Suprapubic skin (tissue), 4 donors: ENCODE data around the gene FAAP100. TPM values are rescaled to one million over a fixed set of nuclear protein-coding genes. Genes with fewer than 3 reads are reported as not detected.

ENCODE experiments used
- DNase-seq, 2 donors: peaks; one replicate each; pipeline ENCODE4 v3.0.0-alpha.2; 2019; ENCODE audit warnings: low spot score in 2 of 2
- H3K27ac ChIP-seq: fragments of 200-600 bp; sonication (generic); one replicate; pipeline ENCODE4 v1.5.1; 2019
- H3K27me3 ChIP-seq: fragments of 200-600 bp; sonication (generic); one replicate; pipeline ENCODE4 v1.5.1; 2019
- H3K36me3 ChIP-seq: fragments of 200-600 bp; sonication (generic); one replicate; pipeline ENCODE4 v1.5.1; 2019
- H3K4me1 ChIP-seq: fragments of 200-600 bp; sonication (generic); one replicate; pipeline ENCODE4 v1.5.1; 2019
- H3K4me3 ChIP-seq: fragments of 200-600 bp; sonication (generic); one replicate; pipeline ENCODE4 v1.5.1; 2019; ENCODE audit warnings: mild to moderate bottlenecking
- H3K9me3 ChIP-seq: fragments of 200-600 bp; sonication (generic); one replicate; pipeline ENCODE4 v1.5.1; 2019
- EP300 ChIP-seq: sonication (generic); formaldehyde crosslinking; IDR thresholded peaks from one replicate; pipeline ENCODE4 v1.6.1; 2017; ENCODE audit warnings: antibody characterized with exemption
- POLR2A ChIP-seq, 2 donors: fragments of 450-650 bp; IDR thresholded peaks; one replicate each; pipeline ENCODE4 v1.6.1; 2017; ENCODE audit warnings: antibody characterized with exemption in 2 of 2, mild to moderate bottlenecking in 2 of 2, moderate library complexity in 2 of 2
- POLR2AphosphoS5 ChIP-seq, 3 donors: sonication (generic); formaldehyde crosslinking; IDR thresholded peaks; one replicate each; pipeline ENCODE4 v1.6.1; 2017; ENCODE audit warnings: antibody characterized with exemption in 3 of 3
- WGBS: methylation state at CpG from one replicate; pipeline ENCODE4 v1.1.5; 2018; 5-methylcytosine and 5-hydroxymethylcytosine counted together
- total RNA-seq, 4 donors: library from RNA; depleted of rRNA; stranded (reverse); fragments of >200 nt; gene quantifications; one replicate each; pipeline ENCODE4 v1.1.0, GENCODE V29; 2016
- TF ChIP-seq, protein P1 (sequence below), 2 donors: fragments of 200-600 bp in 1 of 2; fragments of 450-650 bp in 1 of 2; sonication (generic) in 1 of 2; IDR thresholded peaks; one replicate each; pipeline ENCODE4 v1.5.1; 2016 to 2019; ENCODE audit warnings: antibody characterized with exemption in 2 of 2, mild to moderate bottlenecking in 1 of 2, moderate library complexity in 1 of 2

FAAP100 gene
- total RNA-seq, 4 donors from 2014 or later, result 33.0 to 44.2 (median 37.7) TPM

DNA sequence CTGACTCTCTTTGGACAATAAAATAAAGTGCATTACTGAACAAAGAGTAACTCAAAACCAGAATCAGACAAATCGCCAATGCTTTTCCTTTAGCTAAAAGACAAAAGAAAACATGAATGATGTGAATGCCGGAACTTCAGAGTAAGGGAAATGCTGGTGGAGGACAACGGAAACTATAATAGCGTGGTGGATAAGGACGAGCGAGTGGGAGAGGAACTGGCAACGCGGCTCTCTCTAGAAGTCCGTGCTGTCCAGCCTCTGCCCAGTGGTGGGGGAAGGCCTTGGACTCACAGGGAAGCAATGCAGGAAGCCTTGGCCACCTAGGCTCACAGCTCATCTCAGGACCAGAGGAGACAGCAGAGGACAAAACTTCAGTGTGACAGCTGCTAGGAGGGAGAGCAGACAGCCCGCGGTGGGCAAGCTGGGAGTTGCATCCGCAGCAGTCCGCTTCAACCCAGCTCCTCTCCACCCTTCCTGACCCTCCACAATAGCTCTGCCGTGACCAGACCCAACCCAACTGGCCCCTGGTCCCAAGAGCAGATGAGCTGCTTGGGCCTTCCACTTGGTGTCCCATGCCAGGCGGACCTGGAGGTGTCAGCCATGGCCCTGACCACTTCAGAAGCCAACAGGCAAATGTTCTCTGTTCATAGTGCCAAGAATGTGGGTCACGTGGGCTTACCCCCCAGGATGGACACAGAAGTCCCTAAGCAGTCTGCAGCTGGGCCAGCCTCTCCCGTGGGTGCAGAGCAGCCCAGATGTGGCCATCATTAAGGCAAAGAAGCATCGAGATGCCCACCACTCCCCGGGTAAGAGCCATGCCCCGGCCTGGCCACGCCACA lies 5.3 kb upstream of the FAAP100 start:
- H3K36me3 ChIP-seq, result peaks cover 59% of the 10 kb centered on the region
- no peak for DNase-seq

DNA sequence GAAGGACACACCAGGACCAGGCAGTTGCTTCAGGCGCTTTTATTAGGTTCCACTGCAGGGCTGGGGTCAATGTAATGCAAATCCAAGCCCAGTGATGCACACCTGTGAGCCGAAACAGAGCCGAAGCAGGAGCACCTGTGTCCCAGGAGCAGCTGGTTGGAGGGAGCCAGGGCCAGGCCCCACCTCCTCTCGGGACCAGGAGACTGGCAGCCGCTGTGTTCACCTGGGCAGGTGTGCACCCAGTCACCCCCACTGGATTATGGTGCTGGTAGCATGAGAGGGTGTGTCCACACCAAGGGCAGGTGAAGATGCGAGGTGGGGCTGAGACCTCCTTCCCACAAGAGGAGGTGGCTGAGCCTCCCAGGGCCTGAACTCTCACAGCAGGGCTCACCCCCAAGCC lies 4.7 kb upstream of the FAAP100 start:
- no peak overlapping the region for H3K27ac ChIP-seq
- no peak for DNase-seq
- H3K27me3 ChIP-seq, result no peaks in the 10 kb centered on the region
- peaks cover 16% of the 10 kb centered on the region for H3K4me1 ChIP-seq
- peaks cover 53% of the 10 kb centered on the region for H3K36me3 ChIP-seq
- WGBS, result 77% methylated on average over 6 of the region's 6 CpGs
- TF ChIP-seq POLR2AphosphoS5 (IDR thresholded peaks at IDR 0.05), result no peak
- TF ChIP-seq, protein P1, sequence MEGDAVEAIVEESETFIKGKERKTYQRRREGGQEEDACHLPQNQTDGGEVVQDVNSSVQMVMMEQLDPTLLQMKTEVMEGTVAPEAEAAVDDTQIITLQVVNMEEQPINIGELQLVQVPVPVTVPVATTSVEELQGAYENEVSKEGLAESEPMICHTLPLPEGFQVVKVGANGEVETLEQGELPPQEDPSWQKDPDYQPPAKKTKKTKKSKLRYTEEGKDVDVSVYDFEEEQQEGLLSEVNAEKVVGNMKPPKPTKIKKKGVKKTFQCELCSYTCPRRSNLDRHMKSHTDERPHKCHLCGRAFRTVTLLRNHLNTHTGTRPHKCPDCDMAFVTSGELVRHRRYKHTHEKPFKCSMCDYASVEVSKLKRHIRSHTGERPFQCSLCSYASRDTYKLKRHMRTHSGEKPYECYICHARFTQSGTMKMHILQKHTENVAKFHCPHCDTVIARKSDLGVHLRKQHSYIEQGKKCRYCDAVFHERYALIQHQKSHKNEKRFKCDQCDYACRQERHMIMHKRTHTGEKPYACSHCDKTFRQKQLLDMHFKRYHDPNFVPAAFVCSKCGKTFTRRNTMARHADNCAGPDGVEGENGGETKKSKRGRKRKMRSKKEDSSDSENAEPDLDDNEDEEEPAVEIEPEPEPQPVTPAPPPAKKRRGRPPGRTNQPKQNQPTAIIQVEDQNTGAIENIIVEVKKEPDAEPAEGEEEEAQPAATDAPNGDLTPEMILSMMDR (IDR thresholded peaks at IDR 0.05), result no peak
- no peak for TF ChIP-seq POLR2A (IDR thresholded peaks at IDR 0.05)
- TF ChIP-seq EP300, result no peak
- no peak overlapping the region for H3K4me3 ChIP-seq
- H3K9me3 ChIP-seq, result no peaks in the 10 kb centered on the region

More for the DNA sequence above, 5.3 kb upstream of the FAAP100 start:
- TF ChIP-seq POLR2AphosphoS5 (IDR thresholded peaks at IDR 0.05) (no peak), POLR2A (IDR thresholded peaks at IDR 0.05) (no peak), EP300 (no peak)
- TF ChIP-seq, protein P1 (IDR thresholded peaks at IDR 0.05), result no peak
- H3K27me3 ChIP-seq, result no peaks in the 10 kb centered on the region
- 89% methylated on average over 15 of the region's 21 CpGs for WGBS
- H3K9me3 ChIP-seq, result no peaks in the 10 kb centered on the region
- H3K4me3 ChIP-seq, result no peak overlapping the region
- H3K27ac ChIP-seq, result no peak overlapping the region
- peaks cover 16% of the 10 kb centered on the region for H3K4me1 ChIP-seq

DNA sequence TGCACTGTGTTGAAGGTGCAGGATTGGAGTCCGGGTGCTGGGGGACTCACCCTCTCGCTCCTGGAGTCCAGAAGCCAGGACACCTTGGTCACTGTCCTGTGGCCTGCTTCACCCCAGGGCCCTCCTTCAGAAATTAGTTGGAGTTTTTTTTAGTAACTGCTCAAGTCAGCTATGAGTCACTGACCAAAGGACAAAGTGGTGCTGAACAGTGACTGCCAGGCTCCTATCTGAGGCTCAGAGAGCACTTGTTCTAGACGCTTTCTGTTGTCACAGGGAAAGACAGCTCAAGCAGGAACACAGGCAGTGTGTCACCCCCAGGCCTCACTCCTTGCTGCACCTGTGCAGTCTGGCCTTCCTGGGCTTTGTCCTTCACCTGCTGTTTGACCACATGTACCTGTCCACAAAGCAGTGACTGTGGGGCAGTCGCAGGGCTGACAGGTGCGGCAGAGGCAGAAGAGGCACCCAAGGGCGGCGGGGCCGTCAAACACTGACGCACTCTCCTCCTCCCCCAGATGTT lies 4.1 kb upstream of the FAAP100 start:
- WGBS, result 89% methylated on average over 7 of the region's 9 CpGs
- peaks cover 22% of the 10 kb centered on the region for H3K4me1 ChIP-seq
- no peak overlapping the region for H3K27ac ChIP-seq
- peaks cover 48% of the 10 kb centered on the region for H3K36me3 ChIP-seq
- no peak overlapping the region for H3K4me3 ChIP-seq
- H3K27me3 ChIP-seq, result no peaks in the 10 kb centered on the region
- no peak for DNase-seq
- TF ChIP-seq, protein P1 (IDR thresholded peaks at IDR 0.05), result no peak
- TF ChIP-seq POLR2A (IDR thresholded peaks at IDR 0.05), result no peak
- no peaks in the 10 kb centered on the region for H3K9me3 ChIP-seq

DNA sequence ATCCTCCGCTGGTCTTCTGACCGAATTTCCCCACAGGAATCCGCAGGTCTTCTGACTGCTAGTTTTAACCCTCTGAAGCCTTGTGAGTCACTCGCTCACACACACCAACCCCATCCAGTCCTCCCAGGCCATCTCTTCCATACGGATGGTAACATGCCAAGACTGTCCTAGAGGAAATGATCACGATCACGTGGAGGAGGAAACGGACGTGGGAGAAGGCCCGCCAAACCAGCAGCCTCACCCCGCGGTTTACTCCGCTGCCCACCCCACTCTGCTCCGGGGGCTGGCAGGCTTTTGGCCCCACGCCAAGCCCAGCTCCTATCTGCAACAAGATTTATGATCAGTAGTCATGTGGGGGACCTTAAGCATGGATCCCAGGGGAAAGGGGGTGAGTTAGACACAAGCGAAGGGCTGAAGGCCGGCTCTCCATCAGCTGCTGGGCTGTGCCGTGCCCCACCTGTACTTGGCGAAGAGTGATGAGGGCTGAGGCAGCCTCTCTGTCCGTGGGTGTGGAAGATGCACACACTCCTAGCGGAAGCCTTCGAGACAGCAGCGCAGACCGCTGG lies 1.5 kb upstream of the FAAP100 start:
- no peaks in the 10 kb centered on the region for H3K9me3 ChIP-seq
- peak overlapping the region; percentile 99 for H3K4me3 ChIP-seq
- 38% methylated on average over 20 of the region's 24 CpGs for WGBS
- no peaks in the 10 kb centered on the region for H3K27me3 ChIP-seq
- H3K27ac ChIP-seq, result peak overlapping the region; percentile 74
- H3K4me1 ChIP-seq, result peaks cover 28% of the 10 kb centered on the region
- peak in 1 of 2 donors; percentile 80 for DNase-seq
- TF ChIP-seq EP300, result no peak
- no peak for TF ChIP-seq POLR2A (IDR thresholded peaks at IDR 0.05)
- TF ChIP-seq POLR2AphosphoS5 (IDR thresholded peaks at IDR 0.05), result no peak
- TF ChIP-seq, protein P1 (IDR thresholded peaks at IDR 0.05), result no peak
- H3K36me3 ChIP-seq, result peaks cover 37% of the 10 kb centered on the region

DNA sequence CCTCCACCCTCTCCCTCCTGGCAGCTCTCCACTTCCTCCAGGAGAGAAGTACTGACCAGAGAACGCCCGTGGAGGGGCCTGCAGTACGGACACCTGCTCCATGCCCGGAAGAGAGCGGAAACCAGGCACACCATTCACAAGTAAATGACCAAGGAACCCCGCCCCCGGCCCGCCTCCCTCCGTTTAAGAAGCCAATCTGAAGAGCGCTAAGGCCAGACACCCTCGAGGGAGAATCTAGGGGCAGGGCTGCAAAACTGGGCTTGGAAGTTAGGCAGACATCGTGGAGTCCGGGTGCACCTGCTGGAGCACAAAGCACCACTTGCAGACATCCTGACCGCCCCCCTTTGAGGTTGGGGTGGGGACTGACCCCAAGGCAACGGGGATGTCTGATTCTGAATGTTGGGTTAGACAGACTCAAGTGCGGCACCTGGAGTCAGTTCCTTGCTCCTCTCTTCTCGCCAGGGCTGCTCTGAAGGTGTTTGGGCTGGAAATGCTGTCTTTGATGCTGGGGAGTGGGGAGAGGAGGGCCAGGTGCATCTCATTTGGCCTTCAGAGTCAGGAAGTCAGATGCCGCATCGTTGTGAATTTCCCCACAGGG lies 964 bp upstream of the FAAP100 start:
- peak; percentile 82 to 90 for DNase-seq
- TF ChIP-seq EP300, result no peak
- no peak for TF ChIP-seq POLR2AphosphoS5 (IDR thresholded peaks at IDR 0.05)
- TF ChIP-seq POLR2A (IDR thresholded peaks at IDR 0.05), result no peak
- TF ChIP-seq, protein P1 (IDR thresholded peaks at IDR 0.05), result no peak
- 0% methylated on average over 2 of the region's 19 CpGs for WGBS
- Histone ChIP-seq H3K4me1 (peaks cover 28% of the 10 kb centered on the region), H3K27ac (peak overlapping the region; percentile 74), H3K27me3 (no peaks in the 10 kb centered on the region), H3K9me3 (no peaks in the 10 kb centered on the region), H3K36me3 (peaks cover 36% of the 10 kb centered on the region), H3K4me3 (peak overlapping the region; percentile 99)
